ENCODE results near the gene ZNF358.

- TF ChIP-seq CTCF (IDR thresholded peaks at IDR 0.05; ENCODE audit: low read length) (no peak), EZH2 (optimal IDR thresholded peaks at IDR 0.05; ENCODE audit: low read depth, low read length) (no peak)
Observed at GRCh38 chr19:7476241-7476640, 39.7 kb upstream of the ZNF358 start.
